Measurements from ENCODE around the gene ANO4.
A peak's percentile ranks its signal among the peaks of the same experiment; 100 is the strongest.
"Not testable (repeated sequence)": the region's sequence is repeated elsewhere in the genome, so short reads cannot be mapped to it uniquely, and the experiment has no call there.

Gene ANO4

DNA sequence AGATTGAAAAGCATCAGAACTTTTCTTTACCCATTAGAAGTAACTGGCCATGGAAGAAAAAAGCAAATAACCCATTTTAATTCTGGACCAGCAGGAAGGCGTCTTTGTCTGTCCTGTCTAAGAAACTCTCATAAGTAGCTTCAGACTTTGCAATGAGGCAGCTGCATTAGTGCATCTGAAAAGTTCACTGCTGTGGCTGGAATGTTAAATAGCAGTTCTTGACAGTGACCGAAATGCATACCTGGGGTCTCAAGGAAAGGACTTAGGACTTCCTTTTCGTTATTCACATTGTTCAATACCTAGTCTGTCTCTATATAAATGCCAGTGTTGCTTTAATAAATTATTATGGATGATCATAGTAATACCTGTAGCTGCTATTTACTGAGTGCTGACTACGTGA lies 125.9 kb downstream of the ANO4 start:
- TF ChIP-seq, protein P1, sequence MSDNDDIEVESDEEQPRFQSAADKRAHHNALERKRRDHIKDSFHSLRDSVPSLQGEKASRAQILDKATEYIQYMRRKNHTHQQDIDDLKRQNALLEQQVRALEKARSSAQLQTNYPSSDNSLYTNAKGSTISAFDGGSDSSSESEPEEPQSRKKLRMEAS (IDR thresholded peaks at IDR 0.05; ENCODE audit: low read depth, low read length): no peak
- no peak for TF ChIP-seq MYC (IDR thresholded peaks at IDR 0.05; ENCODE audit: low read depth, low read length)
- no peak for TF ChIP-seq POLR2A (IDR thresholded peaks at IDR 0.05; ENCODE audit: extremely low read depth, insufficient read length)
- TF ChIP-seq CTCF (IDR thresholded peaks at IDR 0.05; ENCODE audit: low read depth, low read length): no peak
- DNase-seq (ENCODE audit: low read depth): no peak
- H3K4me3 ChIP-seq (ENCODE audit: low read depth, low read length): no peak overlapping the region

- peak; percentile 25 for TF ChIP-seq CTCF (IDR thresholded peaks at IDR 0.05; ENCODE audit: low read depth, low read length)
- TF ChIP-seq, protein P1 (IDR thresholded peaks at IDR 0.05; ENCODE audit: low read depth, low read length): no peak
- H3K4me3 ChIP-seq (ENCODE audit: low read depth, low read length): no peak overlapping the region
- peak; percentile 14 for DNase-seq (ENCODE audit: low read depth)
Observed at GRCh38 chr12:100926669-100927248, 132.2 kb downstream of the ANO4 start.

- TF ChIP-seq MYC (IDR thresholded peaks at IDR 0.05; ENCODE audit: low read depth, low read length) (no peak), POLR2A (IDR thresholded peaks at IDR 0.05; ENCODE audit: extremely low read depth, insufficient read length) (no peak), CTCF (IDR thresholded peaks at IDR 0.05; ENCODE audit: low read depth, low read length) (no peak)
- TF ChIP-seq, protein P1 (IDR thresholded peaks at IDR 0.05; ENCODE audit: low read depth, low read length): no peak
- H3K4me3 ChIP-seq (ENCODE audit: low read depth, low read length): no peak overlapping the region
- no peak for DNase-seq (ENCODE audit: low read depth)
Observed at GRCh38 chr12:100927826-100928225, 133.2 kb downstream of the ANO4 start.

- no peak for TF ChIP-seq POLR2A (IDR thresholded peaks at IDR 0.05; ENCODE audit: extremely low read depth, insufficient read length)
- no peak for DNase-seq (ENCODE audit: low read depth)
- no peak overlapping the region for H3K4me3 ChIP-seq (ENCODE audit: low read depth, low read length)
Observed at GRCh38 chr12:100932571-100932970, 138.0 kb downstream of the ANO4 start.

- not testable (repeated sequence) for H3K4me3 ChIP-seq (ENCODE audit: low read depth, low read length); DNase-seq (ENCODE audit: low read depth)
Observed at GRCh38 chr12:100933531-100933930, 139.0 kb downstream of the ANO4 start.

GRCh38 chr12:100935929-100936328 lies 141.4 kb downstream of the ANO4 start:
- TF ChIP-seq MYC (IDR thresholded peaks at IDR 0.05; ENCODE audit: low read depth, low read length): no peak
- no peak for TF ChIP-seq CTCF (IDR thresholded peaks at IDR 0.05; ENCODE audit: low read depth, low read length)
- TF ChIP-seq, protein P1 (IDR thresholded peaks at IDR 0.05; ENCODE audit: low read depth, low read length): no peak
- TF ChIP-seq POLR2A (IDR thresholded peaks at IDR 0.05; ENCODE audit: extremely low read depth, insufficient read length): no peak
- no peak overlapping the region for H3K4me3 ChIP-seq (ENCODE audit: low read depth, low read length)
- no peak for DNase-seq (ENCODE audit: low read depth)

DNA sequence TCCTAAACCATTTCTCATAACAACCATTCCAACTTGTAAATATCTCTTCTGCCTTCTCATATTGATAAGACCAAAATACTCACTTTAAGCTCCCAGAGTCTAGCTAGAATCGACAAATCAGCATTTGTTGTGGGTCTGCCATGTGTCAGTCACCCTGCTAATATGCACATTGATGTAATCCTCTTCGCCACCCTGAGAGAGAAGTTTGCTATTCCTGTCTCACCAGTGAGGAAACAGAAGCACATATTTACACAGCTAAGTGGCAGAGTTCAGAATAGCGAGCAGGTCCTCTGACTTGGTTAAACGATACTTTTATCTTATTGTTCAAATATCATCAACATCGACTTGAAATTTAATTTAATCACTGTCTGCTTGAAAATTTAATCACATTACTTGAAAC lies 142.1 kb downstream of the ANO4 start:
- H3K4me3 ChIP-seq (ENCODE audit: low read depth, low read length): no peak overlapping the region
- TF ChIP-seq POLR2A (IDR thresholded peaks at IDR 0.05; ENCODE audit: extremely low read depth, insufficient read length): no peak
- no peak for TF ChIP-seq MYC (IDR thresholded peaks at IDR 0.05; ENCODE audit: low read depth, low read length)
- TF ChIP-seq, protein P1 (IDR thresholded peaks at IDR 0.05; ENCODE audit: low read depth, low read length): no peak
- no peak for TF ChIP-seq CTCF (IDR thresholded peaks at IDR 0.05; ENCODE audit: low read depth, low read length)
- no peak for DNase-seq (ENCODE audit: low read depth)

Data from NB4 (cell line).